Endodermal cell (in vitro differentiated cells): ENCODE data around the gene SDC1. TPM values are rescaled to one million over a fixed set of nuclear protein-coding genes. Genes with fewer than 3 reads are reported as not detected.
A peak's percentile ranks its signal among the peaks of the same experiment; 100 is the strongest.

Source experiments
- DNase-seq: peaks from one replicate; pipeline ENCODE4 v3.0.0-alpha.2; 2017
- H3K27ac ChIP-seq: 2 replicates; pipeline ENCODE4 v1.5.1; 2013; ENCODE audit warnings: mild to moderate bottlenecking, low read depth, low read length, moderate library complexity
- H3K27me3 ChIP-seq: 2 replicates; pipeline ENCODE4 v1.6.1; 2013; ENCODE audit warnings: mild to moderate bottlenecking, low read length, moderate library complexity; ENCODE audit not compliant: insufficient read depth, control insufficient read depth, poor library complexity, severe bottlenecking
- H3K36me3 ChIP-seq: 2 replicates; pipeline ENCODE4 v1.7.0; 2013; ENCODE audit warnings: mild to moderate bottlenecking, low read length, moderate library complexity; ENCODE audit not compliant: control insufficient read depth, insufficient read depth
- H3K4me1 ChIP-seq: one replicate; pipeline ENCODE4 v1.7.0; 2013; ENCODE audit warnings: low read length; ENCODE audit not compliant: control insufficient read depth, insufficient read depth
- H3K4me3 ChIP-seq: 2 replicates; pipeline ENCODE4 v1.5.1; 2013; ENCODE audit warnings: mild to moderate bottlenecking, low read length, moderate library complexity
- H3K9ac ChIP-seq: 2 replicates; pipeline ENCODE4 v1.6.1; 2013; ENCODE audit warnings: mild to moderate bottlenecking, low read length, moderate library complexity; ENCODE audit not compliant: poor library complexity, severe bottlenecking; ENCODE audit errors: extremely low read depth
- H3K9me3 ChIP-seq: 2 replicates; pipeline ENCODE4 v1.6.1; 2013; ENCODE audit warnings: mild to moderate bottlenecking, low read length, moderate library complexity; ENCODE audit not compliant: control insufficient read depth
- H3K27ac Mint-ChIP-seq: 2 replicates; pipeline ENCODE4 v1.8.0; 2020; ENCODE audit warnings: mixed read lengths
- H3K27me3 Mint-ChIP-seq: 2 replicates; pipeline ENCODE4 v1.8.0; 2021; ENCODE audit warnings: mild to moderate bottlenecking, mixed read lengths; ENCODE audit not compliant: insufficient read depth
- H3K36me3 Mint-ChIP-seq: 2 replicates; pipeline ENCODE4 v1.8.0; 2020; ENCODE audit warnings: low read depth, mixed read lengths
- H3K4me1 Mint-ChIP-seq: 2 replicates; pipeline ENCODE4 v1.8.0; 2020; ENCODE audit warnings: mixed read lengths
- H3K4me3 Mint-ChIP-seq: 2 replicates; pipeline ENCODE4 v1.8.0; 2020; ENCODE audit warnings: mild to moderate bottlenecking, moderate library complexity, mixed read lengths
- H3K9me3 Mint-ChIP-seq: 2 replicates; pipeline ENCODE4 v1.8.0; 2020; ENCODE audit warnings: mild to moderate bottlenecking, mixed read lengths
- CTCF ChIP-seq: fragments of 200-600 bp; sonication (generic); conservative IDR thresholded peaks from 2 replicates; pipeline ENCODE4 v1.5.0; 2021; ENCODE audit warnings: antibody characterized with exemption, mild to moderate bottlenecking
- WGBS, 2 experiments: methylation state at CpG; one replicate each; pipeline versions ENCODE4 v1.1.5 to v1.1.7; 2013; ENCODE audit warnings: missing lambda C conversion rate in 2 of 2, mixed read lengths in 1 of 2; ENCODE audit not compliant: insufficient coverage in 1 of 2, insufficient read length in 1 of 2; 5-methylcytosine and 5-hydroxymethylcytosine counted together
- total RNA-seq, 2 donors: library from RNA; stranded (reverse); fragmentation: NEBNext Ultra II Directional in 1 of 2; extraction: Animal tissue kit (Norgen Biotek cat#: 25700) in 1 of 2; gene quantifications; 2 replicates in 1 of 2; 3 replicates in 1 of 2; pipeline ENCODE4 v1.2.1, GENCODE V29; 2021

The SDC1 gene
- total RNA-seq, 2 donors from 2014 or later = 12.7 to 19.2 TPM

- Histone ChIP-seq H3K36me3 (no peaks in the 10 kb centered on the region), H3K9ac (no peak overlapping the region), H3K4me3 (no peak overlapping the region), H3K27ac (no peak overlapping the region), H3K27me3 (peaks cover 6% of the 10 kb centered on the region), H3K4me1 (peaks cover 25% of the 10 kb centered on the region), H3K9me3 (no peaks in the 10 kb centered on the region)
- Mint-ChIP-seq H3K4me1 (peaks cover 54% of the 10 kb centered on the region), H3K36me3 (no peaks in the 10 kb centered on the region), H3K9me3 (no peaks in the 10 kb centered on the region), H3K4me3 (no peak overlapping the region), H3K27me3 (peaks cover 5% of the 10 kb centered on the region), H3K27ac (no peak overlapping the region)
- DNase-seq = no peak
- WGBS, 2 experiments = 94 to 98% methylated on average over 4 of the region's 4 CpGs
- TF ChIP-seq CTCF = no peak
These were observed 38.1 kb downstream of the SDC1 start for GRCh38 chr2:20186855-20187187.

DNA sequence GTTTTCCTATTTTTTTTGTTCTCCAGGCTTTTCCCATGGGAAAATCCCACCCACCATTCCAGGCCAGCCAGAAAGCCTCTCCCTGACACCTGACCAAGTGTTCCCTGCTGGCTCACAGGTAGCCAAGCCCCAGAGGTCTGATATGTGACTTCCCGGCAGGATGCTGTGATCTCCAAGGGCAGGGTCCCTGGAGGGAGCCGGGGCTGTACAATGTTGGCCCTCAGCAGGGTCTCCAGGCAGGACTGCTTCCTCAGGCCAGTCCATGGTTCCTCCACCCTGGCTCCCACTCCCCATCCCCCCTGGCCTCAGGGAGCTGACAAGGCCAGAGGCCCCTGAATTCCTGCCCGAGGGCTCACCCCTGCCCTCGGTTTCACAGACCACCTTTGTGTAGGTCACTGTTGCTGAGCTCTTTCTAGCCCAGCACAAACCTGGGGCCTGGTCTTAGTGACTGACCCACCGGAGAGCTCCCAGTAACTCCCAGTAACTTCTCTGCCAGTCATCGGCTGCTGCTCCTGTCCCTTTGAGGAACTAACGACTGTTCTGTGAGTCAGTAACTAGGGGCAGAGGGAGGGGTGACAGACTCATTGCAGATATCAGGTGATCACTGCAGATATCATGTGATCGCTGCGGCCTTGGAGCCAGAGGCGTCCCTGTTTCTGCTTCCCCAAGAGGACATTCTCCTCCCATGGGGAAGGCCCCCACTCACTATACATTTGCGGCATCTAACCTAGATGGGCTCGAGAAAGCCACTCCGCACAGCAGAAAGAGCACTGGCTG lies 38.7 kb downstream of the SDC1 start:
- no peak overlapping the region for H3K9ac ChIP-seq

DNA sequence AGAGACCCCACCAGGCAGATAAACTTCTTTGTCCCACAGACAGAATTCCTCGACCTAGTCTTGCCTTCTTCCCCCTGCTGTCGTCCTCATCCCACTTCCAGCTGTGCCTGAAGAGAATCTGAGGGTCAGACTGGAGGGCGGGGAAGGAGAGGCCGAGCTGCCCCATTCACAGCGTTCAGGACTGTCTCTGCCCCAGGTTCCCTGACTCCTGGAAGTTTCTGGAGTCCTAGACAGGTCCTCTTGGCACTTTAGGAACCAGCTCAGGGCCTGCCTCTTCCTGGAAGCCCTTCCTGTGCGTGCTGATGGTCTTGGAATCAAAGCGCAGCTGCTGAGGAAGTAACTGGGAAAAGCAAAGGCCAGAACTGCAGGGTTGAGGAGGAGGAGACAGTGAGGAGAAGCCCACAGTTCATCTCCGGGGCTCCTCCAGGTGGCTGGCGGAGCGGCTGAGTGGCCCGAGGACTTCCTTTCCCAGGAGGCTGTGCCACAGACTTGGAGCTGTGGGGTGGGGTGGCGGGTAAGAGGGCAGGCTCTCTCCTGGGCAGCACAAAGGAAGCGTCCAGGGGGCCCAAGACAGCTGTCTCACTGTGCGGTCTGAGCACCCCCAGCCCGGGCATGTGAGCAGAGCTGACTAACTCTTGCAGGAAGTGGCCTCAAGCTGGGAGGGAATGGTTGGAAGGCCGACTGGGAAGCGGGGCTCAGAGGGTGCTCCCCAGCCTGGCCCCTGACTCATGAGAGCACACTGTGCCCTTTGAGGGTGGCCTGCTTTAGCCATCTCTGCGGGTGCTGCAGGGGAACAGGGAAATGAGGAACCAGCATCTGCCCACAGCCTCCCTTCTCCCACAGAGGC lies 39.5 kb downstream of the SDC1 start:
- Mint-ChIP-seq H3K9me3 (no peaks in the 10 kb centered on the region), H3K36me3 (no peaks in the 10 kb centered on the region)
- H3K4me1 ChIP-seq = peaks cover 25% of the 10 kb centered on the region

More for the DNA sequence above, 38.7 kb downstream of the SDC1 start:
- Histone ChIP-seq H3K4me1 (peaks cover 25% of the 10 kb centered on the region), H3K27ac (no peak overlapping the region), H3K27me3 (peaks cover 6% of the 10 kb centered on the region), H3K36me3 (no peaks in the 10 kb centered on the region), H3K4me3 (no peak overlapping the region), H3K9me3 (no peaks in the 10 kb centered on the region)
- 79 to 83% methylated on average over 7 to 13 of the region's 13 CpGs for WGBS, 2 experiments
- H3K36me3 Mint-ChIP-seq = no peaks in the 10 kb centered on the region
- no peaks in the 10 kb centered on the region for H3K9me3 Mint-ChIP-seq
- no peak overlapping the region for H3K4me3 Mint-ChIP-seq
- DNase-seq = peak; percentile 86
- peaks cover 5% of the 10 kb centered on the region for H3K27me3 Mint-ChIP-seq
- TF ChIP-seq CTCF = no peak
- H3K4me1 Mint-ChIP-seq = peaks cover 52% of the 10 kb centered on the region
- peak overlapping the region; percentile 79 for H3K27ac Mint-ChIP-seq

More for the DNA sequence above, 39.5 kb downstream of the SDC1 start:
- H3K9ac ChIP-seq = no peak overlapping the region
- Mint-ChIP-seq H3K4me1 (peaks cover 50% of the 10 kb centered on the region), H3K27ac (peak overlapping the region; percentile 79), H3K4me3 (no peak overlapping the region), H3K27me3 (peaks cover 5% of the 10 kb centered on the region)
- H3K27me3 ChIP-seq = peaks cover 6% of the 10 kb centered on the region
- peak; percentile 69 for DNase-seq
- no peak overlapping the region for H3K27ac ChIP-seq
- no peaks in the 10 kb centered on the region for H3K9me3 ChIP-seq
- no peak overlapping the region for H3K4me3 ChIP-seq
- H3K36me3 ChIP-seq = no peaks in the 10 kb centered on the region
- TF ChIP-seq CTCF = no peak
- WGBS, 2 experiments = 55 to 82% methylated on average over 4 to 18 of the region's 18 CpGs
